Measurements from ENCODE around the gene MSI1.

- no peak for TF ChIP-seq CTCF (IDR thresholded peaks at IDR 0.05)
- TF ChIP-seq POLR2A (IDR thresholded peaks at IDR 0.05) = no peak
Observed at GRCh38 chr12:120314220-120314619, 54.7 kb downstream of the MSI1 start.
